OCI-LY3 (cell line): Measurements from ENCODE around the gene TMEM123.

Experiments
- H2AFZ ChIP-seq: fragments of 200-600, 300-600 bp; shearing (Covaris generic); 2 replicates; pipeline ENCODE4 v1.6.0; 2014; ENCODE audit warnings: antibody characterized with exemption, low read depth, low read length
- H3K27ac ChIP-seq: fragments of 200-600, 300-600 bp; sonication (generic); 2 replicates; pipeline ENCODE4 v1.5.1; 2014; ENCODE audit warnings: mild to moderate bottlenecking, low read length, moderate library complexity, mixed read lengths
- H3K27me3 ChIP-seq: fragments of 200-600, 300-600 bp; sonication (generic); 2 replicates; pipeline ENCODE4 v1.6.1; 2014; ENCODE audit warnings: low read depth, low read length, mixed read lengths
- H3K36me3 ChIP-seq: fragments of 200-600, 300-600 bp; sonication (generic); replicated peaks from 2 replicates; pipeline ENCODE3; 2014; ENCODE audit warnings: low read depth, low read length, mixed read lengths
- H3K4me1 ChIP-seq: fragments of 300-600, 200-600 bp; sonication (generic); 2 replicates; pipeline ENCODE4 v1.6.1; 2014; ENCODE audit warnings: low read length, mixed read lengths
- H3K4me2 ChIP-seq: fragments of 200-600, 300-600 bp; sonication (generic); 2 replicates; pipeline ENCODE4 v1.6.1; 2014; ENCODE audit warnings: low read length, mixed read lengths
- H3K4me3 ChIP-seq: fragments of 300-600, 200-600 bp; sonication (generic); 2 replicates; pipeline ENCODE4 v1.5.1; 2014; ENCODE audit warnings: antibody characterized with exemption, mild to moderate bottlenecking, low read length, moderate library complexity
- H3K79me2 ChIP-seq: fragments of 300-600, 200-600 bp; shearing (Covaris generic); 2 replicates; pipeline ENCODE4 v1.6.1; 2014; ENCODE audit warnings: mild to moderate bottlenecking, low read length, mixed read lengths
- H3K9ac ChIP-seq: fragments of 300-600, 200-600 bp; shearing (Covaris generic); 2 replicates; pipeline ENCODE4 v1.6.0; 2014; ENCODE audit warnings: mild to moderate bottlenecking, low read length, moderate library complexity
- H3K9me3 ChIP-seq: fragments of 200-600, 300-600 bp; shearing (Covaris generic); 2 replicates; pipeline ENCODE4 v1.6.1; 2014; ENCODE audit warnings: low read length, mixed read lengths; ENCODE audit not compliant: insufficient read depth
- H4K20me1 ChIP-seq: fragments of 200-600, 300-600 bp; sonication (generic); 2 replicates; pipeline ENCODE4 v1.6.1; 2016; ENCODE audit warnings: low read length, mixed read lengths; ENCODE audit not compliant: insufficient read depth
- CTCF ChIP-seq: fragments of 200-600, 300-600 bp; sonication (generic); IDR thresholded peaks from 2 replicates; pipeline ENCODE4 v1.5.1; 2014; ENCODE audit warnings: antibody characterized with exemption, low read length, low read depth
- EZH2phosphoT487 ChIP-seq: fragments of 200-600 bp; shearing (Covaris generic); IDR thresholded peaks from 2 replicates; pipeline ENCODE4 v1.6.1; 2018; ENCODE audit warnings: antibody characterized with exemption, mixed run types, low read depth

TMEM123 gene

GRCh38 chr11:102359372-102359771 lies 93.2 kb downstream of the TMEM123 start:
- Histone ChIP-seq H3K27ac (no peak overlapping the region), H3K4me1 (no peaks in the 10 kb centered on the region), H3K9ac (no peak overlapping the region), H3K4me3 (no peak overlapping the region), H3K36me3 (peaks cover 25% of the 10 kb centered on the region), H3K9me3 (no peaks in the 10 kb centered on the region), H3K27me3 (no peaks in the 10 kb centered on the region), H2AFZ (no peak overlapping the region), H3K79me2 (no peaks in the 10 kb centered on the region), H4K20me1 (no peaks in the 10 kb centered on the region), H3K4me2 (no peak overlapping the region)
- no peak for TF ChIP-seq CTCF
- no peak for TF ChIP-seq EZH2phosphoT487

GRCh38 chr11:102357116-102357515 lies 95.4 kb downstream of the TMEM123 start:
- Histone ChIP-seq H2AFZ (no peak overlapping the region), H3K4me2 (no peak overlapping the region), H4K20me1 (no peaks in the 10 kb centered on the region), H3K9me3 (no peaks in the 10 kb centered on the region), H3K9ac (no peak overlapping the region), H3K36me3 (peaks cover 21% of the 10 kb centered on the region), H3K27ac (no peak overlapping the region), H3K79me2 (no peaks in the 10 kb centered on the region), H3K27me3 (no peaks in the 10 kb centered on the region), H3K4me3 (no peak overlapping the region), H3K4me1 (no peaks in the 10 kb centered on the region)
- TF ChIP-seq EZH2phosphoT487 (no peak), CTCF (no peak)

- H3K27me3 ChIP-seq: no peaks in the 10 kb centered on the region
- peaks cover 28% of the 10 kb centered on the region for H3K79me2 ChIP-seq
- H3K4me3 ChIP-seq: peak overlapping the region; percentile 98
- H4K20me1 ChIP-seq: no peaks in the 10 kb centered on the region
- peak overlapping the region; percentile 84 for H3K27ac ChIP-seq
- H3K4me1 ChIP-seq: peaks cover 19% of the 10 kb centered on the region
- peak overlapping the region; percentile 93 for H3K9ac ChIP-seq
- peak overlapping the region; percentile 41; the same call in 1 of the 2 replicates for H2AFZ ChIP-seq
- no peak for TF ChIP-seq CTCF
- TF ChIP-seq EZH2phosphoT487: no peak
- H3K36me3 ChIP-seq: peaks cover 8% of the 10 kb centered on the region
- H3K9me3 ChIP-seq: no peaks in the 10 kb centered on the region
- H3K4me2 ChIP-seq: peak overlapping the region; percentile 66
Measured at GRCh38 chr11:102347462-102348370, 104.8 kb downstream of the TMEM123 start.

- Histone ChIP-seq H3K79me2 (peaks cover 28% of the 10 kb centered on the region), H4K20me1 (no peaks in the 10 kb centered on the region)
Measured at GRCh38 chr11:102346748-102347461, 105.7 kb downstream of the TMEM123 start, which contains the start of gene BIRC2. Gene BIRC2, plus strand, starts transcription at chr11:102347214. Its CDS starts 2,641 bp downstream, at chr11:102349855.

More at GRCh38 chr11:102346748-102347461, 105.7 kb downstream of the TMEM123 start, which contains the start of gene BIRC2:
- peaks cover 8% of the 10 kb centered on the region for H3K36me3 ChIP-seq
- peak within 1 kb of the TSS; percentile 98 for H3K4me3 ChIP-seq
- H3K9me3 ChIP-seq: no peaks in the 10 kb centered on the region
- peak within 1 kb of the TSS; percentile 93 for H3K9ac ChIP-seq
- H3K4me2 ChIP-seq: peak within 1 kb of the TSS; percentile 95
- H3K27ac ChIP-seq: peak within 1 kb of the TSS; percentile 84
- H3K4me1 ChIP-seq: peaks cover 19% of the 10 kb centered on the region
- H3K27me3 ChIP-seq: no peaks in the 10 kb centered on the region
- H2AFZ ChIP-seq: peak within 1 kb of the TSS; percentile 75
- peak; percentile 44 for TF ChIP-seq CTCF
- TF ChIP-seq EZH2phosphoT487: no peak
